ENCODE data around the gene URB2. TPM values are rescaled to one million over a fixed set of nuclear protein-coding genes. Genes with fewer than 3 reads are reported as not detected.
"Not testable (repeated sequence)": the region's sequence is repeated elsewhere in the genome, so short reads cannot be mapped to it uniquely, and the experiment has no call there.

The URB2 gene
- total RNA-seq, 1 experiment from 2014 or later = 20.4 TPM

DNA sequence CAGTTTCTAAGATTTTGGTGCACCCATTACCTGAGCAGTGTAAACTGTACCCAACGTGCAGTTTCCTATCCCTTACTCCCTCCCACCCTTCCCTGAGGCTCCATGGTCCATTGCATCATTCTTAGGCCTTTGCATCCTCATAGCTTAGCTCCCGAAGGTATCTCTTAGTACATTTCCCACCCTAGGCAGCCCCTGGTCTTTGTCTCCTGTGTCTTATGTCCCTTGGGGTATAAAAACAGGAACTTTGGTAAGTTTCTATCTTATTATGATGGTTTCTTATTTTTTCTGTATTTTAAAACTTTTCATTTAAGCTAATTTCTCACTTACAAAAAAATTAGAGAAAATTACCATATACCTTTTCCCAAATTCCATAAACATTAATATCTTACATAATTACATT is 78.1 kb downstream of the URB2 start:
- Histone ChIP-seq H3K27ac (ENCODE audit: low read depth, low read length) (no peak overlapping the region), H3K4me1 (ENCODE audit: control insufficient read depth in 1 of 2, insufficient read depth in 2 of 2, low read length in 2 of 2) (no peaks in the 10 kb centered on the region), H3K4me2 (ENCODE audit: low read length) (no peak overlapping the region), H3K36me3 (ENCODE audit: control insufficient read depth in 1 of 2, insufficient read depth in 2 of 2, low read length in 2 of 2) (no peaks in the 10 kb centered on the region), H3K9me3 (ENCODE audit: control insufficient read depth in 1 of 2, insufficient read depth in 1 of 2, low read depth in 1 of 2, low read length in 2 of 2) (no peaks in the 10 kb centered on the region), H3K27me3 (ENCODE audit: insufficient read depth, low read length) (no peaks in the 10 kb centered on the region), H3K4me3 (replicated peaks in 1 of 2; ENCODE audit: low read depth in 1 of 2, low read length in 2 of 2) (no peak overlapping the region), H4K20me1 (ENCODE audit: insufficient read depth) (no peaks in the 10 kb centered on the region), H3K79me2 (ENCODE audit: insufficient read depth, low read length) (no peaks in the 10 kb centered on the region), H3K9me2 (ENCODE audit: insufficient read depth) (no peaks in the 10 kb centered on the region), H3K9ac (ENCODE audit: low read length) (no peak overlapping the region), H2AFZ (ENCODE audit: low read depth, low read length, poor library complexity, severe bottlenecking) (no peak overlapping the region)
- no TSS peak for BruUV-seq (replicated peaks)
- POLR2A ChIA-PET = no interaction called here
- TF ChIP-seq RAD21 (IDR thresholded peaks at IDR 0.05; ENCODE audit: low read depth) = no peak
- TF ChIP-seq, protein P1, sequence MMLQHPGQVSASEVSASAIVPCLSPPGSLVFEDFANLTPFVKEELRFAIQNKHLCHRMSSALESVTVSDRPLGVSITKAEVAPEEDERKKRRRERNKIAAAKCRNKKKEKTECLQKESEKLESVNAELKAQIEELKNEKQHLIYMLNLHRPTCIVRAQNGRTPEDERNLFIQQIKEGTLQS (IDR thresholded peaks at IDR 0.05) = no peak
- TF ChIP-seq, protein P2, sequence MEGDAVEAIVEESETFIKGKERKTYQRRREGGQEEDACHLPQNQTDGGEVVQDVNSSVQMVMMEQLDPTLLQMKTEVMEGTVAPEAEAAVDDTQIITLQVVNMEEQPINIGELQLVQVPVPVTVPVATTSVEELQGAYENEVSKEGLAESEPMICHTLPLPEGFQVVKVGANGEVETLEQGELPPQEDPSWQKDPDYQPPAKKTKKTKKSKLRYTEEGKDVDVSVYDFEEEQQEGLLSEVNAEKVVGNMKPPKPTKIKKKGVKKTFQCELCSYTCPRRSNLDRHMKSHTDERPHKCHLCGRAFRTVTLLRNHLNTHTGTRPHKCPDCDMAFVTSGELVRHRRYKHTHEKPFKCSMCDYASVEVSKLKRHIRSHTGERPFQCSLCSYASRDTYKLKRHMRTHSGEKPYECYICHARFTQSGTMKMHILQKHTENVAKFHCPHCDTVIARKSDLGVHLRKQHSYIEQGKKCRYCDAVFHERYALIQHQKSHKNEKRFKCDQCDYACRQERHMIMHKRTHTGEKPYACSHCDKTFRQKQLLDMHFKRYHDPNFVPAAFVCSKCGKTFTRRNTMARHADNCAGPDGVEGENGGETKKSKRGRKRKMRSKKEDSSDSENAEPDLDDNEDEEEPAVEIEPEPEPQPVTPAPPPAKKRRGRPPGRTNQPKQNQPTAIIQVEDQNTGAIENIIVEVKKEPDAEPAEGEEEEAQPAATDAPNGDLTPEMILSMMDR (IDR thresholded peaks at IDR 0.05 in 2 of 3, conservative IDR thresholded peaks at IDR 0.05 in 1 of 3; ENCODE audit: borderline replicate concordance in 1 of 3, insufficient read depth in 1 of 3, low read depth in 2 of 3, low read length in 2 of 3) = no peak
- no peak for TF ChIP-seq YY1 (IDR thresholded peaks at IDR 0.05; ENCODE audit: extremely low read depth, insufficient replicate concordance, low read depth, low read length)
- no peak for TF ChIP-seq SIN3A (IDR thresholded peaks at IDR 0.05; ENCODE audit: low read depth)
- TF ChIP-seq ZNF274 (IDR thresholded peaks at IDR 0.05; ENCODE audit: low read depth, low read length) = no peak
- TF ChIP-seq ELF1 (IDR thresholded peaks at IDR 0.05; ENCODE audit: borderline replicate concordance, low read depth) = no peak
- no peak for TF ChIP-seq CEBPB (IDR thresholded peaks at IDR 0.05; ENCODE audit: low read depth)
- TF ChIP-seq POLR2AphosphoS5 (IDR thresholded peaks at IDR 0.05; ENCODE audit: low read depth, low read length) = no peak
- RAD21 ChIA-PET (ENCODE audit: low non-redundant PET in 1 of 2, low total read pairs in 2 of 2, uncharacterized antibody in 2 of 2, unreplicated experiment in 2 of 2) = no interaction called here
- CTCF ChIA-PET = no interaction called here
- intact Hi-C loops (cut with micrococcal nuclease) = no loop called here
- DNase-seq (ENCODE audit: low read depth, low spot score) (no peak), ATAC-seq (no peak)

DNA sequence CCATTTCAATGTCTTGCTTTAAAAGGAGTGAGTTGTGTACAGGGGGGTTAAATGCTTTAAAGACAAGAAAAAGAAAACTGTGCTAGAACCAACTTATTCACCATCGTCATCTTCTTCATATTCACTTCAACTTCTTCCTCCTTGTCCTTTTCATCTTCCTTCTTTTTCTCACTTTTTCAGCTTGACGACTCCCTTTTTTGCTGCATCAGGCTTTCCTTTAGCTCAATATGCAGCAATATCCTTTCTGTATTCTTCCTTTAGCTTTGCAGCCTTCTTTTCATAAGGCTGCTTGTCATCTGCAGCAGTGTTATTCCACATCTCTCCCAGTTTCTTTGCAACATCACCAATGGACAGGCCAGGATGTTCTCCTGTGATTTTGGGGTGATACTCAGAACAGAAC is 79.1 kb downstream of the URB2 start:
- H3K9me2 ChIP-seq (ENCODE audit: insufficient read depth); POLR2A ChIA-PET; H4K20me1 ChIP-seq (ENCODE audit: insufficient read depth); intact Hi-C loops (cut with micrococcal nuclease); DNase-seq (ENCODE audit: low read depth, low spot score); H3K4me2 ChIP-seq (ENCODE audit: low read length); H3K27me3 ChIP-seq (ENCODE audit: insufficient read depth, low read length); H3K9me3 ChIP-seq (ENCODE audit: control insufficient read depth in 1 of 2, insufficient read depth in 1 of 2, low read depth in 1 of 2, low read length in 2 of 2); H3K4me3 ChIP-seq (replicated peaks in 1 of 2; ENCODE audit: low read depth in 1 of 2, low read length in 2 of 2); ATAC-seq; H3K36me3 ChIP-seq (ENCODE audit: control insufficient read depth in 1 of 2, insufficient read depth in 2 of 2, low read length in 2 of 2); RAD21 ChIA-PET (ENCODE audit: low non-redundant PET in 1 of 2, low total read pairs in 2 of 2, uncharacterized antibody in 2 of 2, unreplicated experiment in 2 of 2); H3K9ac ChIP-seq (ENCODE audit: low read length); H3K79me2 ChIP-seq (ENCODE audit: insufficient read depth, low read length); H2AFZ ChIP-seq (ENCODE audit: low read depth, low read length, poor library complexity, severe bottlenecking); H3K27ac ChIP-seq (ENCODE audit: low read depth, low read length); BruUV-seq (replicated peaks); H3K4me1 ChIP-seq (ENCODE audit: control insufficient read depth in 1 of 2, insufficient read depth in 2 of 2, low read length in 2 of 2): not testable (repeated sequence)
- CTCF ChIA-PET = interaction anchor here (0.6 kb wide), 1 partner anchor 482 kb away, joined by 3 read pairs; no protein-coding TSS in a partner anchor

DNA sequence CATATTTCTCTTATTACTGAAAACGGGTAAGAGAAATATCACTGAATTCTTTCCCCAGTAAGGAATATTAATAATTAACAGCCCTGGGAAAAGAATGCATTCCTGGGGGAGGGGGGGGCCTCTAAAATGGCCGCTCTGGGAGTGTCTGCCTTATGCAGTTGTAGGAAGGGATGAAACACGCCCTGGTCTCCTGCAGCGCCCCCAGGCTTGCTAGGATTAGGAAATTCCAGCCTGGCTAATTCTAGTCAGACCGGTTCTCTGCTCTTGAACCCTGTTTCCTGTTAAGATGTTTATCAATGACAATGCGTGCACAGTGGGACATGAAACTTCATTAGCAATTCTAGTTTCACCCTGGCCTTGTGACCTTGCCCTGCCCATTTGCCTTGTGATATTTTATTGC is 81.1 kb downstream of the URB2 start:
- H3K79me2 ChIP-seq (ENCODE audit: insufficient read depth, low read length); H3K9ac ChIP-seq (ENCODE audit: low read length); H3K4me2 ChIP-seq (ENCODE audit: low read length); H2AFZ ChIP-seq (ENCODE audit: low read depth, low read length, poor library complexity, severe bottlenecking); H3K4me3 ChIP-seq (replicated peaks in 1 of 2; ENCODE audit: low read depth in 1 of 2, low read length in 2 of 2); DNase-seq (ENCODE audit: low read depth, low spot score); RAD21 ChIA-PET (ENCODE audit: low non-redundant PET in 1 of 2, low total read pairs in 2 of 2, uncharacterized antibody in 2 of 2, unreplicated experiment in 2 of 2); H3K9me3 ChIP-seq (ENCODE audit: control insufficient read depth in 1 of 2, insufficient read depth in 1 of 2, low read depth in 1 of 2, low read length in 2 of 2); POLR2A ChIA-PET; H4K20me1 ChIP-seq (ENCODE audit: insufficient read depth); CTCF ChIA-PET; H3K4me1 ChIP-seq (ENCODE audit: control insufficient read depth in 1 of 2, insufficient read depth in 2 of 2, low read length in 2 of 2); ATAC-seq; H3K27ac ChIP-seq (ENCODE audit: low read depth, low read length); BruUV-seq (replicated peaks); H3K36me3 ChIP-seq (ENCODE audit: control insufficient read depth in 1 of 2, insufficient read depth in 2 of 2, low read length in 2 of 2); H3K9me2 ChIP-seq (ENCODE audit: insufficient read depth); H3K27me3 ChIP-seq (ENCODE audit: insufficient read depth, low read length); intact Hi-C loops (cut with micrococcal nuclease): not testable (repeated sequence)
